HepG2 (cell line): ENCODE results near the gene LZTS2. TPM values are rescaled to one million over a fixed set of nuclear protein-coding genes. Genes with fewer than 3 reads are reported as not detected.

Experiments
- CENPX ChIP-seq: sonication (generic); formaldehyde crosslinking; IDR thresholded peaks from 2 replicates; pipeline ENCODE4 v1.9.0; 2021; ENCODE audit warnings: mild to moderate bottlenecking, missing genetic modification reagents, moderate library complexity
- FLYWCH1 ChIP-seq: sonication (generic); formaldehyde crosslinking; IDR thresholded peaks from 2 replicates; pipeline ENCODE4 v1.8.1; 2023; ENCODE audit warnings: mild to moderate bottlenecking, missing genetic modification reagents
- HNRNPL ChIP-seq: fragments of 200-400 bp; formaldehyde crosslinking; IDR thresholded peaks from 2 replicates; pipeline ENCODE4 v1.6.1; 2017; ENCODE audit warnings: mild to moderate bottlenecking, low read depth, low read length
- JARID2 ChIP-seq: sonication (generic); formaldehyde crosslinking; IDR thresholded peaks from 2 replicates; pipeline ENCODE4 v1.8.1; 2023; ENCODE audit warnings: missing genetic modification reagents, inconsistent platforms; ENCODE audit not compliant: insufficient replicate concordance
- MED8 ChIP-seq: sonication (generic); formaldehyde crosslinking; IDR thresholded peaks from 2 replicates; pipeline ENCODE4 v1.8.1; 2023; ENCODE audit warnings: mild to moderate bottlenecking, missing genetic modification reagents; ENCODE audit not compliant: insufficient replicate concordance
- RBM39 ChIP-seq: fragments of 200-400 bp; formaldehyde crosslinking; IDR thresholded peaks from one replicate; pipeline ENCODE4 v1.6.1; 2018; ENCODE audit warnings: antibody characterized with exemption, mild to moderate bottlenecking, low read depth, low read length; ENCODE audit not compliant: poor library complexity, severe bottlenecking
- ZBTB1 ChIP-seq: sonication (generic); formaldehyde crosslinking; IDR thresholded peaks from 2 replicates; pipeline ENCODE4 v1.4.0; 2020; ENCODE audit warnings: missing genetic modification reagents, borderline replicate concordance
- ZFX ChIP-seq: sonication (generic); formaldehyde crosslinking; IDR thresholded peaks from 2 replicates; pipeline ENCODE4 v1.4.0; 2020; ENCODE audit warnings: mild to moderate bottlenecking, low read depth, missing genetic modification reagents, moderate library complexity
- ZNF343 ChIP-seq: sonication (generic); formaldehyde crosslinking; IDR thresholded peaks from 2 replicates; pipeline ENCODE4 v1.4.0; 2020; ENCODE audit warnings: mild to moderate bottlenecking, missing genetic modification reagents
- ZNF816 ChIP-seq: sonication (generic); formaldehyde crosslinking; IDR thresholded peaks from 2 replicates; pipeline ENCODE4 v1.8.0; 2022; ENCODE audit warnings: missing genetic modification reagents, mild to moderate bottlenecking, borderline replicate concordance
- polyA plus RNA-seq, 8 experiments: library from polyadenylated mRNA; depleted of rRNA in 3 of 8; stranded (reverse) in 7 of 8; unstranded in 1 of 8; fragments of >200 nt; fragmentation: Illumina TruSeq in 4 of 8; extraction: Trizol in 4 of 8; gene quantifications; 2 replicates each; pipeline versions ENCODE4 v1.2.1 to v1.2.3, GENCODE V29; 2011 to 2016; ENCODE audit warnings: low read depth in 4 of 8, missing spikeins in 1 of 8, mixed read lengths in 1 of 8; ENCODE audit not compliant: insufficient read depth in 1 of 8
- total RNA-seq, 5 experiments: library from RNA; depleted of rRNA; stranded (reverse); fragments of >200 nt; fragmentation: Illumina TruSeq; extraction: Trizol; gene quantifications; 2 replicates each; pipeline ENCODE4 v1.2.3, GENCODE V29; 2016; ENCODE audit warnings: low read depth in 1 of 5
- TF ChIP-seq, protein P1 (sequence below): sonication (generic); formaldehyde crosslinking; IDR thresholded peaks from 2 replicates; pipeline ENCODE4 v1.5.0; 2020; ENCODE audit warnings: mild to moderate bottlenecking, missing genetic modification reagents
- TF ChIP-seq, protein P2 (sequence below): sonication (generic); formaldehyde crosslinking; IDR thresholded peaks from 2 replicates; pipeline ENCODE4 v1.8.0; 2022; ENCODE audit warnings: missing genetic modification reagents, mild to moderate bottlenecking, moderate library complexity, borderline replicate concordance
- TF ChIP-seq, protein P3 (sequence below): IDR thresholded peaks from 2 replicates; pipeline ENCODE4 v1.6.1; 2016; ENCODE audit warnings: missing biosample characterization, missing genetic modification reagents, low read depth
- TF ChIP-seq, protein P4 (sequence below): sonication (generic); formaldehyde crosslinking; IDR thresholded peaks from 2 replicates; pipeline ENCODE4 v1.5.1; 2020; ENCODE audit warnings: missing genetic modification reagents, mild to moderate bottlenecking, borderline replicate concordance
- TF ChIP-seq, protein P5 (sequence below): sonication (generic); formaldehyde crosslinking; IDR thresholded peaks from 2 replicates; pipeline ENCODE4 v1.8.1; 2023; ENCODE audit warnings: mild to moderate bottlenecking, missing genetic modification reagents
- TF ChIP-seq, protein P6 (sequence below): sonication (generic); formaldehyde crosslinking; IDR thresholded peaks from 2 replicates; pipeline ENCODE4 v1.8.0; 2022; ENCODE audit warnings: mild to moderate bottlenecking, missing genetic modification reagents; ENCODE audit not compliant: insufficient replicate concordance
- TF ChIP-seq, protein P7 (sequence below): sonication (generic); formaldehyde crosslinking; IDR thresholded peaks from 2 replicates; pipeline ENCODE4 v1.4.0; 2020; ENCODE audit warnings: missing genetic modification reagents

Gene LZTS2
- total and polyA plus RNA-seq, 2 of the 13 experiments (the other 11 are each of a cell fraction or from before 2014, with no cell fraction given): 43.6 to 65.6 TPM

DNA sequence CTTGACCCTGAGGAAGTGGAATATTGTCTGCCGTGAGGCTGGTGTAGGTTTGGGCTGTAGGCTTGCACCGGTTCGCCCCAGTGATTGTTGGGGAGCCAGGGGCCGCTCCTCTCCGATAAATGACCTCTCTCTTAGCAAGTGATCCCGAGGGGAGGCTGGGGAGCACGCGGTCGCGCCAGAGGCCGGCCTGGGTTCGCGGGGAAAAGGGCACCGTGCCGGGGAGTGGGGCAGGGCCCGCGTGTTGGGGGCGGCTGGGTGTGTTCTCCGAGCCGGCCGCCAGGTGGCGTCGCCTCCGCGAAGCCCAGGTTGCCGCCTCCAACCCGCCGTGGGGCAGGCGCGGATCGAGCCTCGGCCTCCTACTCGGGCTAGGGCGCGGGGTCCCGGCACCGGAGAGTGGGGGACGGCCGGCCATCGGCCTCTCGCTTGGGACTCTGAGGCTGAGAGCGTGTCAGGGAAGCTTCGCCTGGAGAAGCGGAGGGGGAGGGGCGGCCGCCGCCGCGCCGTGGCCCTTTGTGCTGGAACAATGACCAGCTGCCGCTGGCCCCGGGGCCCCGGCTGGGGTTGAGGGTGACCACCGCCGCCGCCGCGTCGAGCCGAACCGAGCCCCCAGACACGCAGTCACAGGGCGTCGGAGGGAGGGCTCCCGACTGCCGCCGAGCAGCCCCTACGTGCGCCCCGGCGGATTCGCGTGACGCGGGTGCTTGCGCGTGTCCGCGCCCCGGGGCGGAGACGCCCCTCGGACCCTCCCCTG is 442 bp upstream of the LZTS2 start (continued):
- TF ChIP-seq, protein P1, sequence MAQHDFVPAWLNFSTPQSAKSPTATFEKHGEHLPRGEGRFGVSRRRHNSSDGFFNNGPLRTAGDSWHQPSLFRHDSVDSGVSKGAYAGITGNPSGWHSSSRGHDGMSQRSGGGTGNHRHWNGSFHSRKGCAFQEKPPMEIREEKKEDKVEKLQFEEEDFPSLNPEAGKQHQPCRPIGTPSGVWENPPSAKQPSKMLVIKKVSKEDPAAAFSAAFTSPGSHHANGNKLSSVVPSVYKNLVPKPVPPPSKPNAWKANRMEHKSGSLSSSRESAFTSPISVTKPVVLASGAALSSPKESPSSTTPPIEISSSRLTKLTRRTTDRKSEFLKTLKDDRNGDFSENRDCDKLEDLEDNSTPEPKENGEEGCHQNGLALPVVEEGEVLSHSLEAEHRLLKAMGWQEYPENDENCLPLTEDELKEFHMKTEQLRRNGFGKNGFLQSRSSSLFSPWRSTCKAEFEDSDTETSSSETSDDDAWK (CRISPR knock-in tag): no peak
- TF ChIP-seq, protein P2, sequence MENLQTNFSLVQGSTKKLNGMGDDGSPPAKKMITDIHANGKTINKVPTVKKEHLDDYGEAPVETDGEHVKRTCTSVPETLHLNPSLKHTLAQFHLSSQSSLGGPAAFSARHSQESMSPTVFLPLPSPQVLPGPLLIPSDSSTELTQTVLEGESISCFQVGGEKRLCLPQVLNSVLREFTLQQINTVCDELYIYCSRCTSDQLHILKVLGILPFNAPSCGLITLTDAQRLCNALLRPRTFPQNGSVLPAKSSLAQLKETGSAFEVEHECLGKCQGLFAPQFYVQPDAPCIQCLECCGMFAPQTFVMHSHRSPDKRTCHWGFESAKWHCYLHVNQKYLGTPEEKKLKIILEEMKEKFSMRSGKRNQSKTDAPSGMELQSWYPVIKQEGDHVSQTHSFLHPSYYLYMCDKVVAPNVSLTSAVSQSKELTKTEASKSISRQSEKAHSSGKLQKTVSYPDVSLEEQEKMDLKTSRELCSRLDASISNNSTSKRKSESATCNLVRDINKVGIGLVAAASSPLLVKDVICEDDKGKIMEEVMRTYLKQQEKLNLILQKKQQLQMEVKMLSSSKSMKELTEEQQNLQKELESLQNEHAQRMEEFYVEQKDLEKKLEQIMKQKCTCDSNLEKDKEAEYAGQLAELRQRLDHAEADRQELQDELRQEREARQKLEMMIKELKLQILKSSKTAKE (CRISPR knock-in tag): 0 out of 2 replicates have a peak, but pooled peaks have one; percentile 9
- TF ChIP-seq, protein P3, sequence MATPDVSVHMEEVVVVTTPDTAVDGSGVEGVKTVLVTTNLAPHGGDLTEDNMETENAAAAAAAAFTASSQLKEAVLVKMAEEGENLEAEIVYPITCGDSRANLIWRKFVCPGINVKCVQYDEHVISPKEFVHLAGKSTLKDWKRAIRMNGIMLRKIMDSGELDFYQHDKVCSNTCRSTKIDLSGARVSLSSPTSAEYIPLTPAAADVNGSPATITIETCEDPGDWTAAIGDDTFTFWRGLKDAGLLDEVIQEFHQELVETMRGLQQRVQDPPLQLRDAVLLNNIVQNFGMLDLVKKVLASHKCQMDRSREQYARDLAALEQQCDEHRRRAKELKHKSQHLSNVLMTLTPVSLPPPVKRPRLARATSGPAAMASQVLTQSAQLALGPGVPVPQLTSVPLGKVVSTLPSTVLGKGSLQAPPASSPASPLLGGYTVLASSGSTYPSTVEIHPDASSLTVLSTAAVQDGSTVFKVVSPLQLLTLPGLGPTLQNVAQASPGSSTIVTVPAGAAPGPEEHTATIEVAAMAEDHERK: no peak; the same call in 1 of the 2 replicates
- TF ChIP-seq CENPX (CRISPR knock-in tag) (no peak), ZNF816 (CRISPR knock-in tag) (peak; percentile 33; the same call in 1 of the 2 replicates), RBM39 (peak; percentile 41), ZNF343 (CRISPR knock-in tag) (peak; percentile 64; the same call in 1 of the 2 replicates), FLYWCH1 (no peak), JARID2 (no peak), ZFX (peak; percentile 58), ZBTB1 (CRISPR knock-in tag) (no peak), MED8 (CRISPR knock-in tag) (peak; percentile 52), HNRNPL (peak; percentile 81)
- TF ChIP-seq, protein P4, sequence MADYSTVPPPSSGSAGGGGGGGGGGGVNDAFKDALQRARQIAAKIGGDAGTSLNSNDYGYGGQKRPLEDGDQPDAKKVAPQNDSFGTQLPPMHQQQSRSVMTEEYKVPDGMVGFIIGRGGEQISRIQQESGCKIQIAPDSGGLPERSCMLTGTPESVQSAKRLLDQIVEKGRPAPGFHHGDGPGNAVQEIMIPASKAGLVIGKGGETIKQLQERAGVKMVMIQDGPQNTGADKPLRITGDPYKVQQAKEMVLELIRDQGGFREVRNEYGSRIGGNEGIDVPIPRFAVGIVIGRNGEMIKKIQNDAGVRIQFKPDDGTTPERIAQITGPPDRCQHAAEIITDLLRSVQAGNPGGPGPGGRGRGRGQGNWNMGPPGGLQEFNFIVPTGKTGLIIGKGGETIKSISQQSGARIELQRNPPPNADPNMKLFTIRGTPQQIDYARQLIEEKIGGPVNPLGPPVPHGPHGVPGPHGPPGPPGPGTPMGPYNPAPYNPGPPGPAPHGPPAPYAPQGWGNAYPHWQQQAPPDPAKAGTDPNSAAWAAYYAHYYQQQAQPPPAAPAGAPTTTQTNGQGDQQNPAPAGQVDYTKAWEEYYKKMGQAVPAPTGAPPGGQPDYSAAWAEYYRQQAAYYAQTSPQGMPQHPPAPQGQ: no peak
- TF ChIP-seq, protein P5, sequence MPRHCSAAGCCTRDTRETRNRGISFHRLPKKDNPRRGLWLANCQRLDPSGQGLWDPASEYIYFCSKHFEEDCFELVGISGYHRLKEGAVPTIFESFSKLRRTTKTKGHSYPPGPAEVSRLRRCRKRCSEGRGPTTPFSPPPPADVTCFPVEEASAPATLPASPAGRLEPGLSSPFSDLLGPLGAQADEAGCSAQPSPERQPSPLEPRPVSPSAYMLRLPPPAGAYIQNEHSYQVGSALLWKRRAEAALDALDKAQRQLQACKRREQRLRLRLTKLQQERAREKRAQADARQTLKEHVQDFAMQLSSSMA (CRISPR knock-in tag): 0 out of 2 replicates have a peak, but pooled peaks have one; percentile 59
- TF ChIP-seq, protein P6, sequence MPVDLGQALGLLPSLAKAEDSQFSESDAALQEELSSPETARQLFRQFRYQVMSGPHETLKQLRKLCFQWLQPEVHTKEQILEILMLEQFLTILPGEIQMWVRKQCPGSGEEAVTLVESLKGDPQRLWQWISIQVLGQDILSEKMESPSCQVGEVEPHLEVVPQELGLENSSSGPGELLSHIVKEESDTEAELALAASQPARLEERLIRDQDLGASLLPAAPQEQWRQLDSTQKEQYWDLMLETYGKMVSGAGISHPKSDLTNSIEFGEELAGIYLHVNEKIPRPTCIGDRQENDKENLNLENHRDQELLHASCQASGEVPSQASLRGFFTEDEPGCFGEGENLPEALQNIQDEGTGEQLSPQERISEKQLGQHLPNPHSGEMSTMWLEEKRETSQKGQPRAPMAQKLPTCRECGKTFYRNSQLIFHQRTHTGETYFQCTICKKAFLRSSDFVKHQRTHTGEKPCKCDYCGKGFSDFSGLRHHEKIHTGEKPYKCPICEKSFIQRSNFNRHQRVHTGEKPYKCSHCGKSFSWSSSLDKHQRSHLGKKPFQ: peak; percentile 75
- TF ChIP-seq, protein P7, sequence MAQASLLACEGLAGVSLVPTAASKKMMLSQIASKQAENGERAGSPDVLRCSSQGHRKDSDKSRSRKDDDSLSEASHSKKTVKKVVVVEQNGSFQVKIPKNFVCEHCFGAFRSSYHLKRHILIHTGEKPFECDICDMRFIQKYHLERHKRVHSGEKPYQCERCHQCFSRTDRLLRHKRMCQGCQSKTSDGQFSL (CRISPR knock-in tag): no peak; the same call in none of the 2 replicates
